Measurements from ENCODE around the gene R3HCC1L.
"Not testable (repeated sequence)": the region's sequence is repeated elsewhere in the genome, so short reads cannot be mapped to it uniquely, and the experiment has no call there.

Gene R3HCC1L

DNA sequence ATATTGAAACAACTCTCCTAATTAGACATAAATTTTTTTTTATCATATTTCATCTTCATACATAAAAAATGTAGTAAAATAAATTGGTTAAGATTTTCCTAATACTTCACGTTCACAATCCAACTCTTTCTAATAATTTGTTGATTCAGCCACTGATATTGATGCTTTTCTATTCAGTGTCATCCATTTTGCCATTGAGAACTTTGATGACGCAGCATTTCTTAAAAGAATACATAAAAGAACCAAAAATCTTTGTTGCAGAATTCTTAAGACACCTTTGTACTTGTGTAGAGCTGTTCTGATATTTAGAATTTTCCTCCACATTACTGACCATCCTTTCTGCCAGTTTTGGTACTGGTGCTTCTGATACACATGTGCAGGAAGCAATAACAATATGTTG, 80.9 kb downstream of the R3HCC1L start:
- TF ChIP-seq, protein P1, sequence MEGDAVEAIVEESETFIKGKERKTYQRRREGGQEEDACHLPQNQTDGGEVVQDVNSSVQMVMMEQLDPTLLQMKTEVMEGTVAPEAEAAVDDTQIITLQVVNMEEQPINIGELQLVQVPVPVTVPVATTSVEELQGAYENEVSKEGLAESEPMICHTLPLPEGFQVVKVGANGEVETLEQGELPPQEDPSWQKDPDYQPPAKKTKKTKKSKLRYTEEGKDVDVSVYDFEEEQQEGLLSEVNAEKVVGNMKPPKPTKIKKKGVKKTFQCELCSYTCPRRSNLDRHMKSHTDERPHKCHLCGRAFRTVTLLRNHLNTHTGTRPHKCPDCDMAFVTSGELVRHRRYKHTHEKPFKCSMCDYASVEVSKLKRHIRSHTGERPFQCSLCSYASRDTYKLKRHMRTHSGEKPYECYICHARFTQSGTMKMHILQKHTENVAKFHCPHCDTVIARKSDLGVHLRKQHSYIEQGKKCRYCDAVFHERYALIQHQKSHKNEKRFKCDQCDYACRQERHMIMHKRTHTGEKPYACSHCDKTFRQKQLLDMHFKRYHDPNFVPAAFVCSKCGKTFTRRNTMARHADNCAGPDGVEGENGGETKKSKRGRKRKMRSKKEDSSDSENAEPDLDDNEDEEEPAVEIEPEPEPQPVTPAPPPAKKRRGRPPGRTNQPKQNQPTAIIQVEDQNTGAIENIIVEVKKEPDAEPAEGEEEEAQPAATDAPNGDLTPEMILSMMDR (conservative IDR thresholded peaks at IDR 0.05; ENCODE audit: low read depth): no peak
- no peak for DNase-seq (ENCODE audit: low spot score)
- H3K27ac ChIP-seq: no peak overlapping the region
- ChIA-PET CTCF (interaction anchor here (0.5 kb wide), 1 partner anchor 256 kb away, joined by 3 read pairs; no protein-coding TSS in a partner anchor), POLR2A (ENCODE audit: low non-redundant PET) (no interaction called here)

- CTCF ChIA-PET: interaction anchor here (0.9 kb wide), 1 partner anchor 78 kb away, joined by 7 read pairs; no protein-coding TSS in a partner anchor
- no peak for DNase-seq (ENCODE audit: low spot score)
- no peak overlapping the region for H3K27ac ChIP-seq
- TF ChIP-seq, protein P1 (conservative IDR thresholded peaks at IDR 0.05; ENCODE audit: low read depth): no peak
- POLR2A ChIA-PET (ENCODE audit: low non-redundant PET): no interaction called here
These were observed 83.3 kb downstream of the R3HCC1L start for GRCh38 chr10:98217801-98218200.

GRCh38 chr10:98223874-98224273, 89.4 kb downstream of the R3HCC1L start:
- POLR2A ChIA-PET (ENCODE audit: low non-redundant PET): no interaction called here
- H3K27ac ChIP-seq: no peak overlapping the region
- CTCF ChIA-PET: no interaction called here
- DNase-seq (ENCODE audit: low spot score): no peak
- TF ChIP-seq, protein P1 (conservative IDR thresholded peaks at IDR 0.05; ENCODE audit: low read depth): no peak

GRCh38 chr10:98224509-98224908, 90.1 kb downstream of the R3HCC1L start:
- ChIA-PET POLR2A (ENCODE audit: low non-redundant PET) (no interaction called here), CTCF (no interaction called here)
- TF ChIP-seq, protein P1 (conservative IDR thresholded peaks at IDR 0.05; ENCODE audit: low read depth): no peak
- DNase-seq (ENCODE audit: low spot score): no peak
- H3K27ac ChIP-seq: no peak overlapping the region

DNA sequence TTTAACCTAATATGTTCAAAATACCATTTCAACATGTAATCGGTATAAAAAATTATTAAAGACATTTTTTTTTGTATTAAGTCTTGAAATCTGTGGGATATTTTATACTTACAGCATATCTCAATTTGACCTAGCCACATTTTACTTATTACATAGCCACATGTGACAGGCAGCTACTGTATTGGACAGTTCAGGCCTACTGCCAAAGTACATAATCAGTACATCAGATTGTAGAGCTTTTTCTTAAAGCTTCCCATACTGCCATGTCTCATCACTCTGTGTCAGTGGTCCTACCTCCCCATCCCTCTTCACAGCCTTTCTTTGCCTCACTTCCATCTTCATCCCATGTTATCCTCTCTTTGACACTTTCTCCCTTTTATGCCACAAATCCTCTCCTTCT, 90.5 kb downstream of the R3HCC1L start:
- DNase-seq (ENCODE audit: low spot score): no peak
- H3K27ac ChIP-seq: no peak overlapping the region
- TF ChIP-seq, protein P1 (conservative IDR thresholded peaks at IDR 0.05; ENCODE audit: low read depth): no peak
- POLR2A ChIA-PET (ENCODE audit: low non-redundant PET): no interaction called here
- CTCF ChIA-PET: no interaction called here

- TF ChIP-seq, protein P1 (conservative IDR thresholded peaks at IDR 0.05; ENCODE audit: low read depth): no peak
- no peak overlapping the region for H3K27ac ChIP-seq
- ChIA-PET CTCF (no interaction called here), POLR2A (ENCODE audit: low non-redundant PET) (no interaction called here)
- DNase-seq (ENCODE audit: low spot score): no peak
These were observed 92.2 kb downstream of the R3HCC1L start for GRCh38 chr10:98226508-98227144.

GRCh38 chr10:98227713-98228112, 93.3 kb downstream of the R3HCC1L start:
- POLR2A ChIA-PET (ENCODE audit: low non-redundant PET); CTCF ChIA-PET; DNase-seq (ENCODE audit: low spot score); H3K27ac ChIP-seq: not testable (repeated sequence)

DNA sequence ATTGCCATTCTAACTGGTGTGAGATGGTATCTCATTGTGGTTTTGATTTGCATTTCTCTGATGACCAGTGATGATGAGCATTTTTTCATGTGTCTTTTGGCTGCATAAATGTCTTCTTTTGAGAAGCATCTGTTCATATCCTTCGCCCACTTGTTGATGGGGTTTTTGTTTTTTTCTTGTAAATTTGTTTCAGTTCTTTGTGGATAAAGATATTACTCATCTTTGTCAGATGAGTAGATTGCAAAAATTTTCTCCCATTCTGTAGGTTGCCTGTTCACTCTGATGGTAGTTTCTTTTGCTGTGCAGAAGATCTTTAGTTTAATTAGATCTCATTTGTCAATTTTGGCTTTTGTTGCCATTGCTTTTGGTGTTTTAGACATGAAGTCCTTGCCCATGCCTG, 93.8 kb downstream of the R3HCC1L start:
- POLR2A ChIA-PET (ENCODE audit: low non-redundant PET); DNase-seq (ENCODE audit: low spot score); H3K27ac ChIP-seq; CTCF ChIA-PET: not testable (repeated sequence)
